Measurements from ENCODE around the gene LIMCH1.

The LIMCH1 gene

GRCh38 chr4:41537292-41537890 is 566 bp upstream of the LIMCH1 start:
- Histone ChIP-seq H3K27ac (ENCODE audit: low read depth, low read length) (no peak overlapping the region), H3K4me2 (ENCODE audit: low read length) (no peak overlapping the region), H3K9me2 (replicated peaks; ENCODE audit: control insufficient read depth, low read length) (no peaks in the 10 kb centered on the region), H3F3A (ENCODE audit: control insufficient read depth, insufficient read depth) (no peaks in the 10 kb centered on the region), H3K9me3 (ENCODE audit: control insufficient read depth, insufficient read depth, low read length) (no peaks in the 10 kb centered on the region), H3K79me2 (ENCODE audit: control insufficient read depth, low read length) (no peaks in the 10 kb centered on the region), H4K20me1 (ENCODE audit: control insufficient read depth, insufficient read depth, low read depth, low read length) (no peaks in the 10 kb centered on the region), H3K36me3 (ENCODE audit: control insufficient read depth, low read length) (no peaks in the 10 kb centered on the region), H3K27me3 (ENCODE audit: control insufficient read depth, low read length) (peaks cover 16% of the 10 kb centered on the region), H3K4me3 (ENCODE audit: low read length) (no peak overlapping the region), H3K4me1 (ENCODE audit: control insufficient read depth, low read length) (no peaks in the 10 kb centered on the region)
- no peak for TF ChIP-seq CTCF (IDR thresholded peaks at IDR 0.05; ENCODE audit: low read depth, low read length, poor library complexity, severe bottlenecking)
- TF ChIP-seq EZH2phosphoT487 (IDR thresholded peaks at IDR 0.05; ENCODE audit: borderline replicate concordance, low read length) = no peak

GRCh38 chr4:41538887-41539498 is 1.0 kb downstream of the LIMCH1 start:
- no peaks in the 10 kb centered on the region for H3K9me3 ChIP-seq (ENCODE audit: control insufficient read depth, insufficient read depth, low read length)
- no peaks in the 10 kb centered on the region for H3K4me1 ChIP-seq (ENCODE audit: control insufficient read depth, low read length)
- no peaks in the 10 kb centered on the region for H3K36me3 ChIP-seq (ENCODE audit: control insufficient read depth, low read length)
- H3K4me2 ChIP-seq (ENCODE audit: low read length) = no peak overlapping the region
- H3K27me3 ChIP-seq (ENCODE audit: control insufficient read depth, low read length) = peaks cover 16% of the 10 kb centered on the region
- H3F3A ChIP-seq (ENCODE audit: control insufficient read depth, insufficient read depth) = no peaks in the 10 kb centered on the region
- no peaks in the 10 kb centered on the region for H3K79me2 ChIP-seq (ENCODE audit: control insufficient read depth, low read length)
- no peak overlapping the region for H3K27ac ChIP-seq (ENCODE audit: low read depth, low read length)
- no peaks in the 10 kb centered on the region for H4K20me1 ChIP-seq (ENCODE audit: control insufficient read depth, insufficient read depth, low read depth, low read length)
- H3K9me2 ChIP-seq (replicated peaks; ENCODE audit: control insufficient read depth, low read length) = no peaks in the 10 kb centered on the region
- H3K4me3 ChIP-seq (ENCODE audit: low read length) = no peak overlapping the region
- TF ChIP-seq EZH2phosphoT487 (IDR thresholded peaks at IDR 0.05; ENCODE audit: borderline replicate concordance, low read length) = no peak
- TF ChIP-seq CTCF (IDR thresholded peaks at IDR 0.05; ENCODE audit: low read depth, low read length, poor library complexity, severe bottlenecking) = no peak

- no peaks in the 10 kb centered on the region for H4K20me1 ChIP-seq (ENCODE audit: control insufficient read depth, insufficient read depth, low read depth, low read length)
Measured at GRCh38 chr4:41539711-41540110, 1.8 kb downstream of the LIMCH1 start.

More at GRCh38 chr4:41539711-41540110, 1.8 kb downstream of the LIMCH1 start:
- Histone ChIP-seq H3K9me2 (replicated peaks; ENCODE audit: control insufficient read depth, low read length) (no peaks in the 10 kb centered on the region), H3K4me2 (ENCODE audit: low read length) (no peak overlapping the region), H3K4me1 (ENCODE audit: control insufficient read depth, low read length) (no peaks in the 10 kb centered on the region), H3K27me3 (ENCODE audit: control insufficient read depth, low read length) (peaks cover 16% of the 10 kb centered on the region), H3K79me2 (ENCODE audit: control insufficient read depth, low read length) (no peaks in the 10 kb centered on the region), H3F3A (ENCODE audit: control insufficient read depth, insufficient read depth) (no peaks in the 10 kb centered on the region), H3K4me3 (ENCODE audit: low read length) (no peak overlapping the region), H3K36me3 (ENCODE audit: control insufficient read depth, low read length) (no peaks in the 10 kb centered on the region), H3K9me3 (ENCODE audit: control insufficient read depth, insufficient read depth, low read length) (no peaks in the 10 kb centered on the region), H3K27ac (ENCODE audit: low read depth, low read length) (no peak overlapping the region)
- TF ChIP-seq EZH2phosphoT487 (IDR thresholded peaks at IDR 0.05; ENCODE audit: borderline replicate concordance, low read length) (no peak), CTCF (IDR thresholded peaks at IDR 0.05; ENCODE audit: low read depth, low read length, poor library complexity, severe bottlenecking) (no peak)

Data from DOHH2 (cell line).